Measurements from ENCODE around the gene MRGPRF.

MRGPRF gene

DNA sequence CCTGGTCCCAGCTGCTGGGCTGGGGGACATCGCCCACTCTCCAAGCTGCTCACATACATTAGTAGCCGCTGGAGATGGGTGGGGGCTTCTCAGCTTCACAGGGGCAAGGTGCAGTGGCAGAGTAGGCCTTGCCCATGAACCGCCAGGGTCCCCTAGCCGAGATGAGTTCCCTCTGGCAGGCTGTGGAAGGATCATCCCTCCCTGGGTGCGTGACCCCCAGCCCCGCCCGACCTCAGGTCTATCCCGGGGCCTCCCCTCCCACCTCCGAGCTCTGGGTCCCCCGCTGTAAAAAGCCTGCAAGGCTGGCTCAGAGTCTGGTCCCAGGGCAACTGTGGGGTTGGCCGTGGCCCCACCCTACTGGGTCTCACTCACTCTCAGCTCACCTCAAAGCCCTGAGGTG is 20.4 kb upstream of the MRGPRF start:
- Histone ChIP-seq H2BK5ac (ENCODE audit: low read length) (no peak overlapping the region), H3K27me3 (ENCODE audit: insufficient read depth, low read length, poor library complexity) (no peaks in the 10 kb centered on the region), H3K79me1 (ENCODE audit: low read length) (no peaks in the 10 kb centered on the region), H3K4me2 (ENCODE audit: low read length) (no peak overlapping the region), H3K4ac (ENCODE audit: low read depth, low read length) (no peak overlapping the region), H3K27ac (ENCODE audit: low read depth, low read length) (no peak overlapping the region), H3K4me3 (ENCODE audit: low read length) (no peak overlapping the region), H2BK15ac (replicated peaks; ENCODE audit: low read depth) (no peak overlapping the region), H3K56ac (ENCODE audit: low read length) (no peak overlapping the region), H4K8ac (ENCODE audit: low read depth, low read length) (no peak overlapping the region), H4K5ac (ENCODE audit: low read length) (no peak overlapping the region), H2BK120ac (ENCODE audit: low read depth, low read length) (no peak overlapping the region), H3K79me2 (ENCODE audit: control insufficient read depth, insufficient read depth, low read length) (no peaks in the 10 kb centered on the region), H3K18ac (ENCODE audit: low read length) (no peak overlapping the region), H3K4me1 (ENCODE audit: control insufficient read depth, low read depth, low read length) (no peaks in the 10 kb centered on the region), H3K36me3 (ENCODE audit: control insufficient read depth, insufficient read depth, low read length) (no peaks in the 10 kb centered on the region), H3K23ac (ENCODE audit: low read length) (no peak overlapping the region), H2AK5ac (ENCODE audit: low read length) (no peak overlapping the region), H3K9ac (ENCODE audit: low read length) (no peak overlapping the region)
- DNase-seq, result no peak
- WGBS (ENCODE audit: extremely low coverage, insufficient coverage, low lambda C conversion rate), result no CpG with 5 or more reads among the region's 11 CpGs

DNA sequence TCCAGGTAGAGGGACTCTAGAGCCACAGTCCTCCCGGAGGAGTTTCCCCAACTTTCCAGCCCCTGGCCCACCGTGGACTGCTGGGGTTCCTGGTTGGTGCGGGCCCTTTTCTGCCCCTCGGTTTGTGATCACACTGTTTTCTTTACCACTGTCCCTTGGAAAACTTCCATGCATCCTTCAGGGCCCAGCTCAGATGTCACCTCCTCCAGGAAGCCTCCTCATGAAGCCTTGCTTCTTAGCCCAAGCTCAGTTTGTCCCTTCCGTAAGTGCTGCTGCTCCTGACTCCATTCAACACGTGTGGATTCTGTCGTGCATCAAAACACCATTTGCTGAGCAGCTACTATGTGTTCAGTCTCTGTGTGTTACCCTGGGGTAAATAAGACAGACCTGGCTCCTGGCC is 19.8 kb upstream of the MRGPRF start:
- Histone ChIP-seq H4K8ac (ENCODE audit: low read depth, low read length) (no peak overlapping the region), H3K36me3 (ENCODE audit: control insufficient read depth, insufficient read depth, low read length) (no peaks in the 10 kb centered on the region), H3K9ac (ENCODE audit: low read length) (no peak overlapping the region), H3K79me2 (ENCODE audit: control insufficient read depth, insufficient read depth, low read length) (no peaks in the 10 kb centered on the region), H2BK120ac (ENCODE audit: low read depth, low read length) (no peak overlapping the region), H3K18ac (ENCODE audit: low read length) (no peak overlapping the region), H3K23ac (ENCODE audit: low read length) (no peak overlapping the region), H3K4me1 (ENCODE audit: control insufficient read depth, low read depth, low read length) (no peaks in the 10 kb centered on the region), H4K5ac (ENCODE audit: low read length) (no peak overlapping the region), H3K56ac (ENCODE audit: low read length) (no peak overlapping the region), H3K79me1 (ENCODE audit: low read length) (no peaks in the 10 kb centered on the region), H3K4me2 (ENCODE audit: low read length) (no peak overlapping the region), H3K4me3 (ENCODE audit: low read length) (no peak overlapping the region), H2AK5ac (ENCODE audit: low read length) (no peak overlapping the region), H3K4ac (ENCODE audit: low read depth, low read length) (no peak overlapping the region), H2BK5ac (ENCODE audit: low read length) (no peak overlapping the region), H2BK15ac (replicated peaks; ENCODE audit: low read depth) (no peak overlapping the region), H3K27me3 (ENCODE audit: insufficient read depth, low read length, poor library complexity) (no peaks in the 10 kb centered on the region), H3K27ac (ENCODE audit: low read depth, low read length) (no peak overlapping the region)
- DNase-seq, result no peak
- no CpG with 5 or more reads among the region's 7 CpGs for WGBS (ENCODE audit: extremely low coverage, insufficient coverage, low lambda C conversion rate)

DNA sequence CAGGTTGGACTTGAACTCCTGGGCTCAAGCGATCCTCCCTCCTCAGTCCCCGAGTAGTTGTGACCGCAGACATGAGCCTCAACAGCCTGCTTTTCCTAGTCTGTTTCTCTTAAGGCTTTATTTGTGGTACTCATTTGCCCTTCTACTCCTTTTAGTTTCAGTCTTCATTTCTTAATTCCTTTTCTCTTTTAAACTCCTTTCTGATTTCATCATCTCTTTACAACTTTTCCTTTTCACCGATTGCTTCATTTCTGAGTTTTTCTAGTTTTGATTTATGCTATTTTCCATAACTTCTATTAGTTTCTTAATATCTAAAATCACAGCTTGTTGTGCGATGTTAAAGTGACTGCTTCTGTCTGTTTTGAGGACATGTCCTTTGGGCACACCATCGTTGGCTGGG is 17.3 kb upstream of the MRGPRF start:
- Histone ChIP-seq H4K8ac (ENCODE audit: low read depth, low read length) (no peak overlapping the region), H2BK15ac (replicated peaks; ENCODE audit: low read depth) (no peak overlapping the region), H3K56ac (ENCODE audit: low read length) (no peak overlapping the region), H3K4me2 (ENCODE audit: low read length) (no peak overlapping the region), H3K36me3 (ENCODE audit: control insufficient read depth, insufficient read depth, low read length) (no peaks in the 10 kb centered on the region), H3K4me1 (ENCODE audit: control insufficient read depth, low read depth, low read length) (no peaks in the 10 kb centered on the region), H3K4ac (ENCODE audit: low read depth, low read length) (no peak overlapping the region), H3K9ac (ENCODE audit: low read length) (no peak overlapping the region), H3K4me3 (ENCODE audit: low read length) (no peak overlapping the region), H3K23ac (ENCODE audit: low read length) (no peak overlapping the region), H3K79me1 (ENCODE audit: low read length) (no peaks in the 10 kb centered on the region), H2AK5ac (ENCODE audit: low read length) (no peak overlapping the region), H2BK5ac (ENCODE audit: low read length) (no peak overlapping the region), H2BK120ac (ENCODE audit: low read depth, low read length) (no peak overlapping the region), H4K5ac (ENCODE audit: low read length) (no peak overlapping the region), H3K27me3 (ENCODE audit: insufficient read depth, low read length, poor library complexity) (no peaks in the 10 kb centered on the region), H3K27ac (ENCODE audit: low read depth, low read length) (no peak overlapping the region), H3K79me2 (ENCODE audit: control insufficient read depth, insufficient read depth, low read length) (no peaks in the 10 kb centered on the region), H3K18ac (ENCODE audit: low read length) (no peak overlapping the region)
- no peak for DNase-seq
- WGBS (ENCODE audit: extremely low coverage, insufficient coverage, low lambda C conversion rate), result 100% methylated on average over 1 of the region's 6 CpGs

- Histone ChIP-seq H3K79me1 (ENCODE audit: low read length) (no peaks in the 10 kb centered on the region), H4K5ac (ENCODE audit: low read length) (no peak overlapping the region)
- no peak for DNase-seq
Observed at GRCh38 chr11:69027704-69028372, 14.8 kb upstream of the MRGPRF start.

GRCh38 chr11:69024509-69024908 is 11.5 kb upstream of the MRGPRF start:
- Histone ChIP-seq H3K4me1 (ENCODE audit: control insufficient read depth, low read depth, low read length) (no peaks in the 10 kb centered on the region), H2BK120ac (ENCODE audit: low read depth, low read length) (no peak overlapping the region), H3K9ac (ENCODE audit: low read length) (no peak overlapping the region), H3K56ac (ENCODE audit: low read length) (no peak overlapping the region), H3K4ac (ENCODE audit: low read depth, low read length) (no peak overlapping the region), H3K79me2 (ENCODE audit: control insufficient read depth, insufficient read depth, low read length) (no peaks in the 10 kb centered on the region), H3K23ac (ENCODE audit: low read length) (no peak overlapping the region), H3K4me3 (ENCODE audit: low read length) (no peak overlapping the region), H3K79me1 (ENCODE audit: low read length) (no peaks in the 10 kb centered on the region), H2BK15ac (replicated peaks; ENCODE audit: low read depth) (no peak overlapping the region), H3K27me3 (ENCODE audit: insufficient read depth, low read length, poor library complexity) (no peaks in the 10 kb centered on the region), H4K5ac (ENCODE audit: low read length) (no peak overlapping the region), H3K4me2 (ENCODE audit: low read length) (no peak overlapping the region), H2BK5ac (ENCODE audit: low read length) (no peak overlapping the region), H3K36me3 (ENCODE audit: control insufficient read depth, insufficient read depth, low read length) (no peaks in the 10 kb centered on the region), H3K18ac (ENCODE audit: low read length) (no peak overlapping the region), H2AK5ac (ENCODE audit: low read length) (no peak overlapping the region), H3K27ac (ENCODE audit: low read depth, low read length) (no peak overlapping the region), H4K8ac (ENCODE audit: low read depth, low read length) (no peak overlapping the region)
- no CpG with 5 or more reads among the region's 6 CpGs for WGBS (ENCODE audit: extremely low coverage, insufficient coverage, low lambda C conversion rate)
- no peak for DNase-seq

More at GRCh38 chr11:69027704-69028372, 14.8 kb upstream of the MRGPRF start:
- Histone ChIP-seq H3K27me3 (ENCODE audit: insufficient read depth, low read length, poor library complexity) (no peaks in the 10 kb centered on the region), H4K8ac (ENCODE audit: low read depth, low read length) (no peak overlapping the region), H3K4me2 (ENCODE audit: low read length) (no peak overlapping the region), H3K4ac (ENCODE audit: low read depth, low read length) (no peak overlapping the region), H3K36me3 (ENCODE audit: control insufficient read depth, insufficient read depth, low read length) (no peaks in the 10 kb centered on the region), H2BK120ac (ENCODE audit: low read depth, low read length) (no peak overlapping the region), H3K18ac (ENCODE audit: low read length) (no peak overlapping the region), H2AK5ac (ENCODE audit: low read length) (no peak overlapping the region), H3K4me1 (ENCODE audit: control insufficient read depth, low read depth, low read length) (no peaks in the 10 kb centered on the region), H2BK15ac (replicated peaks; ENCODE audit: low read depth) (no peak overlapping the region), H3K9ac (ENCODE audit: low read length) (no peak overlapping the region), H3K79me2 (ENCODE audit: control insufficient read depth, insufficient read depth, low read length) (no peaks in the 10 kb centered on the region), H3K23ac (ENCODE audit: low read length) (no peak overlapping the region), H3K27ac (ENCODE audit: low read depth, low read length) (no peak overlapping the region), H3K56ac (ENCODE audit: low read length) (no peak overlapping the region), H3K4me3 (ENCODE audit: low read length) (no peak overlapping the region), H2BK5ac (ENCODE audit: low read length) (no peak overlapping the region)
- WGBS (ENCODE audit: extremely low coverage, insufficient coverage, low lambda C conversion rate), result no CpG with 5 or more reads among the region's 9 CpGs

- Histone ChIP-seq H3K79me1 (ENCODE audit: low read length) (no peaks in the 10 kb centered on the region), H3K56ac (ENCODE audit: low read length) (no peak overlapping the region), H3K18ac (ENCODE audit: low read length) (no peak overlapping the region), H2BK5ac (ENCODE audit: low read length) (no peak overlapping the region), H2AK5ac (ENCODE audit: low read length) (no peak overlapping the region), H3K4me1 (ENCODE audit: control insufficient read depth, low read depth, low read length) (no peaks in the 10 kb centered on the region), H3K36me3 (ENCODE audit: control insufficient read depth, insufficient read depth, low read length) (no peaks in the 10 kb centered on the region), H3K4me3 (ENCODE audit: low read length) (no peak overlapping the region), H3K4me2 (ENCODE audit: low read length) (no peak overlapping the region), H3K27me3 (ENCODE audit: insufficient read depth, low read length, poor library complexity) (no peaks in the 10 kb centered on the region), H3K79me2 (ENCODE audit: control insufficient read depth, insufficient read depth, low read length) (no peaks in the 10 kb centered on the region), H3K23ac (ENCODE audit: low read length) (no peak overlapping the region), H2BK15ac (replicated peaks; ENCODE audit: low read depth) (no peak overlapping the region), H3K4ac (ENCODE audit: low read depth, low read length) (no peak overlapping the region), H4K5ac (ENCODE audit: low read length) (no peak overlapping the region), H2BK120ac (ENCODE audit: low read depth, low read length) (no peak overlapping the region), H3K27ac (ENCODE audit: low read depth, low read length) (no peak overlapping the region), H4K8ac (ENCODE audit: low read depth, low read length) (no peak overlapping the region), H3K9ac (ENCODE audit: low read length) (no peak overlapping the region)
- WGBS (ENCODE audit: extremely low coverage, insufficient coverage, low lambda C conversion rate), result no CpG with 5 or more reads among the region's 10 CpGs
- DNase-seq, result no peak
Observed at GRCh38 chr11:69022260-69022659, 9.2 kb upstream of the MRGPRF start.
